HCT116 (cell line): ENCODE data around the gene MAPK14. TPM values are rescaled to one million over a fixed set of nuclear protein-coding genes. Genes with fewer than 3 reads are reported as not detected.
A peak's percentile ranks its signal among the peaks of the same experiment; 100 is the strongest.
"Not testable (repeated sequence)": the region's sequence is repeated elsewhere in the genome, so short reads cannot be mapped to it uniquely, and the experiment has no call there.

Experiments
- ATAC-seq: fragments of 200-7000 bp; cut with Tn5 transposase; 2 replicates; pipeline ENCODE4 v1.9.1; 2020; ENCODE audit warnings: mild to moderate bottlenecking, moderate library complexity
- BruUV-seq: library from RNA; stranded (reverse); fragments of 400-500 nt; replicated peaks from 2 replicates; lab custom pipeline; 2021; lab: Mats Ljungman, UMichigan
- CTCF ChIA-PET: fragments of 300-600 bp; sonication (Branson Sonifier 250); formaldehyde crosslinking; loops from one replicate; lab custom pipeline; 2021; ENCODE audit warnings: antibody characterized with exemption; lab: Charles Lee
- POLR2A ChIA-PET: fragments of 300-600, 350-600 bp; sonication (Branson Sonifier 250); formaldehyde crosslinking; loops from one replicate; lab custom pipeline; 2021; ENCODE audit warnings: antibody characterized with exemption; lab: Charles Lee
- RAD21 ChIA-PET, 2 experiments: fragments of 300-600 bp; sonication (Branson Sonifier 250); formaldehyde crosslinking; loops; one replicate each; lab custom pipeline; 2023; ENCODE audit warnings: low total read pairs in 2 of 2; ENCODE audit not compliant: uncharacterized antibody in 2 of 2, unreplicated experiment in 2 of 2, low non-redundant PET in 1 of 2; lab: Charles Lee
- DNase-seq: peaks from one replicate; pipeline ENCODE4 v3.0.0-alpha.2; 2010; ENCODE audit warnings: low read depth, low spot score
- H2AFZ ChIP-seq: fragments of 200-600 bp; shearing (Covaris generic), sonication (generic); 2 replicates; pipeline ENCODE4 v1.6.1; 2017; ENCODE audit warnings: low read depth, mixed run types, mixed read lengths, antibody characterized with exemption, low read length; ENCODE audit not compliant: poor library complexity, severe bottlenecking
- H3K27ac ChIP-seq: 2 replicates; pipeline ENCODE4 v1.5.1; 2012; ENCODE audit warnings: low read depth, low read length
- H3K27me3 ChIP-seq: fragments of 200-600 bp; sonication (generic); 2 replicates; pipeline ENCODE4 v1.6.1; 2016; ENCODE audit warnings: mixed run types, low read length, mixed read lengths; ENCODE audit not compliant: insufficient read depth
- H3K36me3 ChIP-seq, 2 experiments: fragments of 200-500 bp in 1 of 2; fragments of 200-600 bp in 1 of 2; sonication (Bioruptor generic) in 1 of 2; sonication (generic) in 1 of 2; 2 replicates each; pipeline versions ENCODE4 v1.5.1 to v1.6.1; 2014 to 2016; ENCODE audit warnings: low read length in 2 of 2, inconsistent platforms in 1 of 2, mixed read lengths in 1 of 2, mixed run types in 1 of 2; ENCODE audit not compliant: insufficient read depth in 2 of 2, control insufficient read depth in 1 of 2
- H3K4me1 ChIP-seq, 2 experiments: fragments of 200-600 bp in 1 of 2; sonication (generic) in 1 of 2; 2 replicates each; pipeline versions ENCODE4 v1.5.1 to v1.6.1; 2012 to 2017; ENCODE audit warnings: low read length in 2 of 2, inconsistent platforms in 1 of 2, mild to moderate bottlenecking in 1 of 2, mixed read lengths in 1 of 2, mixed run types in 1 of 2, moderate library complexity in 1 of 2; ENCODE audit not compliant: insufficient read depth in 2 of 2, control insufficient read depth in 1 of 2
- H3K4me2 ChIP-seq: fragments of 200-600 bp; sonication (generic); 2 replicates; pipeline ENCODE4 v1.6.1; 2017; ENCODE audit warnings: mixed run types, low read length, mixed read lengths
- H3K4me3 ChIP-seq, 2 experiments: fragments of 200-600 bp in 1 of 2; sonication (generic) in 1 of 2; replicated peaks in 1 of 2; 2 replicates each; pipeline ENCODE4 v1.5.1; 2011 to 2016; ENCODE audit warnings: low read length in 2 of 2, control low read depth in 1 of 2, low read depth in 1 of 2, mild to moderate bottlenecking in 1 of 2, mixed read lengths in 1 of 2, mixed run types in 1 of 2
- H3K79me2 ChIP-seq: fragments of 200-600 bp; sonication (generic); 2 replicates; pipeline ENCODE4 v1.6.1; 2017; ENCODE audit warnings: mild to moderate bottlenecking, mixed run types, low read length, moderate library complexity, mixed read lengths; ENCODE audit not compliant: insufficient read depth
- H3K9ac ChIP-seq: fragments of 200-600 bp; sonication (generic); 2 replicates; pipeline ENCODE4 v1.6.1; 2016; ENCODE audit warnings: low read length, mixed read lengths
- H3K9me2 ChIP-seq: fragments of 200-600 bp; sonication (generic), shearing (Covaris generic); 2 replicates; pipeline ENCODE4 v1.6.1; 2017; ENCODE audit warnings: mixed run types, mild to moderate bottlenecking, moderate library complexity; ENCODE audit not compliant: insufficient read depth
- H3K9me3 ChIP-seq, 2 experiments: fragments of 200-500 bp in 1 of 2; fragments of 200-600 bp in 1 of 2; sonication (Bioruptor generic) in 1 of 2; sonication (generic) in 1 of 2; 2 replicates each; pipeline ENCODE4 v1.6.1; 2014 to 2017; ENCODE audit warnings: low read length in 2 of 2, mixed read lengths in 2 of 2, inconsistent platforms in 1 of 2, low read depth in 1 of 2, mild to moderate bottlenecking in 1 of 2, mixed run types in 1 of 2, moderate library complexity in 1 of 2; ENCODE audit not compliant: control insufficient read depth in 1 of 2, insufficient read depth in 1 of 2
- H4K20me1 ChIP-seq: fragments of 200-600 bp; sonication (generic), shearing (Covaris generic); 2 replicates; pipeline ENCODE4 v1.6.1; 2017; ENCODE audit warnings: mixed run types, mild to moderate bottlenecking, moderate library complexity; ENCODE audit not compliant: insufficient read depth
- JUND ChIP-seq: IDR thresholded peaks from 2 replicates; pipeline ENCODE4 v1.6.1; 2012
- intact Hi-C: fragments of 100-400 bp; cut with micrococcal nuclease; formaldehyde crosslinking; loops from 2 replicates; pipeline ENCODE4 v1.10.0; 2022
- total RNA-seq: library from RNA; stranded (reverse); gene quantifications from one replicate; pipeline ENCODE4 v1.2.1, GENCODE V29; 2021; ENCODE audit not compliant: unreplicated experiment

The MAPK14 gene
- total RNA-seq, 1 experiment from 2014 or later: 34.2 TPM

GRCh38 chr6:36128793-36129192 is 101.2 kb downstream of the MAPK14 start:
- CTCF ChIA-PET: interaction anchor here (0.9 kb wide), 1 partner anchor 11 kb away, joined by 3 read pairs; no protein-coding TSS in a partner anchor
- TF ChIP-seq JUND: no peak
- Histone ChIP-seq H3K4me2 (peak overlapping the region; percentile 62; the same call in 1 of the 2 replicates), H3K27ac (no peak overlapping the region), H3K4me3 (no peak overlapping the region), H2AFZ (no peak overlapping the region), H3K27me3 (no peaks in the 10 kb centered on the region), H3K9ac (no peak overlapping the region), H3K9me2 (no peaks in the 10 kb centered on the region), H3K4me1 (peaks cover 30 to 61% of the 10 kb centered on the region in 2 experiments), H3K79me2 (no peaks in the 10 kb centered on the region; the same call in 1 of the 2 replicates), H4K20me1 (no peaks in the 10 kb centered on the region), H3K36me3 (peaks cover 4 to 6% of the 10 kb centered on the region in 2 experiments; a peak in 2 of 4 replicates), H3K9me3 (no peaks in the 10 kb centered on the region)
- intact Hi-C loops: no loop called here
- POLR2A ChIA-PET: no interaction called here
- ATAC-seq (no peak), DNase-seq (no peak)
- no TSS peak for BruUV-seq
- RAD21 ChIA-PET: no interaction called here

- H3K9me2 ChIP-seq, H3K36me3 ChIP-seq, BruUV-seq, DNase-seq, RAD21 ChIA-PET, H3K27me3 ChIP-seq, H2AFZ ChIP-seq, H3K79me2 ChIP-seq, intact Hi-C loops, ATAC-seq, H4K20me1 ChIP-seq, H3K9me3 ChIP-seq: not testable (repeated sequence)
- ChIA-PET POLR2A (interaction anchor here (1.0 to 1.9 kb wide), 2 partner anchors 8 to 68 kb away, joined by 4 to 7 read pairs; no protein-coding TSS in a partner anchor), CTCF (interaction anchor here (0.9 to 1.5 kb wide), 2 partner anchors 10 to 32 kb away, joined by 3 read pairs; no protein-coding TSS in a partner anchor)
- Histone ChIP-seq H3K4me2 (peak overlapping the region; percentile 98), H3K4me3 (peak overlapping the region in 1 of 2 experiments; percentile 66; a peak in 2 of 4 replicates), H3K4me1 (peaks cover 30 to 57% of the 10 kb centered on the region in 2 experiments), H3K9ac (peak overlapping the region; percentile 83; the same call in 1 of the 2 replicates), H3K27ac (peak overlapping the region; percentile 82; the same call in 1 of the 2 replicates)
Observed at GRCh38 chr6:36129334-36129733, 101.7 kb downstream of the MAPK14 start.
